Glomerular visceral epithelial cell (primary cell): Measurements from ENCODE around the gene CBLN3.
A peak's percentile ranks its signal among the peaks of the same experiment; 100 is the strongest.
"Not testable (repeated sequence)": the region's sequence is repeated elsewhere in the genome, so short reads cannot be mapped to it uniquely, and the experiment has no call there.

Experiments
- DNase-seq: peaks from one replicate; pipeline ENCODE4 v3.0.0-alpha.2; 2016; ENCODE audit errors: extremely low spot score

Gene CBLN3

GRCh38 chr14:24403294-24403998, 26.0 kb downstream of the CBLN3 start:
- DNase-seq, result no peak

- no peak for DNase-seq
Measured at GRCh38 chr14:24401810-24402702, 27.4 kb downstream of the CBLN3 start.

GRCh38 chr14:24399999-24400718, 29.3 kb downstream of the CBLN3 start:
- no peak for DNase-seq

- DNase-seq, result no peak
Measured at GRCh38 chr14:24399447-24399822, 30.0 kb downstream of the CBLN3 start.

GRCh38 chr14:24398653-24399446, 30.6 kb downstream of the CBLN3 start, which contains the start of gene NYNRIN:
Gene NYNRIN, plus strand, starts transcription at chr14:24399003. Its CDS starts 244 bp downstream, at chr14:24399247.
- DNase-seq, result no peak

GRCh38 chr14:24398293-24398652, 31.2 kb downstream of the CBLN3 start:
- DNase-seq, result no peak

- no peak for DNase-seq
Measured at GRCh38 chr14:24397639-24398292, 31.7 kb downstream of the CBLN3 start.

GRCh38 chr14:24395609-24396582, 33.6 kb downstream of the CBLN3 start:
- DNase-seq, result no peak

- DNase-seq, result no peak
Measured at GRCh38 chr14:24394275-24394674, 35.2 kb downstream of the CBLN3 start.

GRCh38 chr14:24392325-24393091, 37.0 kb downstream of the CBLN3 start:
- no peak for DNase-seq

- peak; percentile 15 for DNase-seq
Measured at GRCh38 chr14:24390701-24391468, 38.6 kb downstream of the CBLN3 start.

- no peak for DNase-seq
Measured at GRCh38 chr14:24389226-24389848, 40.1 kb downstream of the CBLN3 start.

GRCh38 chr14:24388474-24389179, 40.8 kb downstream of the CBLN3 start:
- no peak for DNase-seq

GRCh38 chr14:24387579-24387978, 41.9 kb downstream of the CBLN3 start:
- not testable (repeated sequence) for DNase-seq

- DNase-seq, result no peak
Measured at GRCh38 chr14:24387009-24387345, 42.5 kb downstream of the CBLN3 start.

GRCh38 chr14:24385524-24385923, 43.9 kb downstream of the CBLN3 start:
- no peak for DNase-seq

- no peak for DNase-seq
Measured at GRCh38 chr14:24384169-24384568, 45.3 kb downstream of the CBLN3 start.
